Measurements from ENCODE around the gene SLC6A3. TPM values are rescaled to one million over a fixed set of nuclear protein-coding genes. Genes with fewer than 3 reads are reported as not detected.

Gene SLC6A3
- total and polyA plus RNA-seq, 9 donors: 0.05 to 0.62 (median 0.40) TPM

DNA sequence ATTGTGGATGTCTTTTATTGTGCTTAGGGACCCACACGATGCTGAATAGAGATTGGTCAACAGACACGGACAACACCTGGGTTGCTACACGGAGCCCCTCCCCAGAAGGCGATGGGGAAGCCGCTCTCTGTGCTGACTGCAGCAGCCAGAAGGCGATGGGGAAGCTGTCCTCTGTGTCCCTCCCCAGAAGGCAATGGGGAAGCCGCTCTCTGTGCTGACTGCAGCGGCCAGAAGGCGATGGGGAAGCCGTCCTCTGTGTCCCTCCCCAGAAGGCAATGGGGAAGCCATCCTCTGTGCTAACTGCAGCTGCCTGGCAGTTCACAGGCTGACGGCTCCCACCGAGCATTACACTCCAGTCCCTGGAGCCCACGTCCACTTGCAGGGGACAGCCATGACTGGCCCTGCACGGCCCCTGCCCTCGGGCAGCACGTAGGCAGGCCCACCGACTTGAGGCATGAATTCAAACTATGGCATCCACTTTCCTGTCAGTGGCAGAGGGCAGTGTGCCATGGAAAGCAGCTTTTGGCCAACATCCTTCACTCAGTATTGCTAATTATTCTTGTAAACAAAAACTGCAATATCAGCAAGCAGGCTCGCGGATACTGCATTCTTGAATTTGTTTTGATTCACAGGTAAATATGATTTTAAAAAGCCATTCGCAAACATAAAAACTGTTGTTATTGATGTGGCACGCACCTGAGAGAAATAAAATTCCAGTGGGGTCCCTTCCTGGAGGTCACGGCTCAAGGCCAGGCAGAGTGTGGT is 52.3 kb downstream of the SLC6A3 start:
- H3K36me3 ChIP-seq: no peaks in the 10 kb centered on the region
- no peak overlapping the region for H3K27ac ChIP-seq
- no peaks in the 10 kb centered on the region for H3K27me3 ChIP-seq
- no peak overlapping the region for H3K4me3 ChIP-seq
- no peak for DNase-seq
- TF ChIP-seq, protein P1, sequence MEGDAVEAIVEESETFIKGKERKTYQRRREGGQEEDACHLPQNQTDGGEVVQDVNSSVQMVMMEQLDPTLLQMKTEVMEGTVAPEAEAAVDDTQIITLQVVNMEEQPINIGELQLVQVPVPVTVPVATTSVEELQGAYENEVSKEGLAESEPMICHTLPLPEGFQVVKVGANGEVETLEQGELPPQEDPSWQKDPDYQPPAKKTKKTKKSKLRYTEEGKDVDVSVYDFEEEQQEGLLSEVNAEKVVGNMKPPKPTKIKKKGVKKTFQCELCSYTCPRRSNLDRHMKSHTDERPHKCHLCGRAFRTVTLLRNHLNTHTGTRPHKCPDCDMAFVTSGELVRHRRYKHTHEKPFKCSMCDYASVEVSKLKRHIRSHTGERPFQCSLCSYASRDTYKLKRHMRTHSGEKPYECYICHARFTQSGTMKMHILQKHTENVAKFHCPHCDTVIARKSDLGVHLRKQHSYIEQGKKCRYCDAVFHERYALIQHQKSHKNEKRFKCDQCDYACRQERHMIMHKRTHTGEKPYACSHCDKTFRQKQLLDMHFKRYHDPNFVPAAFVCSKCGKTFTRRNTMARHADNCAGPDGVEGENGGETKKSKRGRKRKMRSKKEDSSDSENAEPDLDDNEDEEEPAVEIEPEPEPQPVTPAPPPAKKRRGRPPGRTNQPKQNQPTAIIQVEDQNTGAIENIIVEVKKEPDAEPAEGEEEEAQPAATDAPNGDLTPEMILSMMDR (IDR thresholded peaks at IDR 0.05): no peak
- TF ChIP-seq POLR2A (IDR thresholded peaks at IDR 0.05): no peak
- no peak for TF ChIP-seq EP300 (IDR thresholded peaks at IDR 0.05)
- WGBS, 3 donors: 58 to 67% (median 60%) methylated on average over 22 of the region's 22 CpGs
- intact Hi-C loops (cut with DNase I): no loop called here
- H3K4me1 ChIP-seq (ENCODE audit: insufficient read depth): no peaks in the 10 kb centered on the region
- H3K9me3 ChIP-seq: no peaks in the 10 kb centered on the region

DNA sequence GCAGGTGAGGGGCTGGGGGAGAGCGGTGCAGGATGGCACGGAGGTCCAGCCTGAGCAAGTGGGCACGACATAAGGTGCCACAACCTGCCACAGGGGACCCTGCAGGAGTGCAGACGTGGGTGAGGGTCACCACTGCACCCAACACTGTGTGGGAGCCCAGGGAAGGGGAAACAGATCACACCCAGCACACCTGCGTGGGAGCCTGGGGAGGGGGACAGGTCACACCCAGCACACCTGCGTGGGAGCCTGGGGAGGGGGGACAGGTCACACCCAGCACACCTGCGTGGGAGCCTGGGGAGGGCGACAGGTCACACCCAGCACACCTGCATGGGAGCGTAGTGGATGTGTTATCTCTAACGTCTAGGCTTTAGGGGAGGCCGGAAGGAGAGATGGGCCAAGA is 53.0 kb downstream of the SLC6A3 start:
- intact Hi-C loops (cut with DNase I): no loop called here
- TF ChIP-seq EP300 (IDR thresholded peaks at IDR 0.05) (no peak), POLR2A (IDR thresholded peaks at IDR 0.05) (no peak)
- TF ChIP-seq, protein P1 (IDR thresholded peaks at IDR 0.05): no peak
- 72 to 74% (median 73%) methylated on average over 11 of the region's 11 CpGs for WGBS, 3 donors
- Histone ChIP-seq H3K4me1 (ENCODE audit: insufficient read depth) (no peaks in the 10 kb centered on the region), H3K36me3 (no peaks in the 10 kb centered on the region), H3K27me3 (no peaks in the 10 kb centered on the region), H3K9me3 (no peaks in the 10 kb centered on the region), H3K27ac (no peak overlapping the region), H3K4me3 (no peak overlapping the region)
- no peak for DNase-seq

- whole genome bisulfite sequencing, 3 donors: 67 to 74% (median 67%) methylated on average over 10 to 11 of the region's 11 CpGs
- Histone ChIP-seq H3K27me3 (no peaks in the 10 kb centered on the region), H3K4me1 (ENCODE audit: insufficient read depth) (no peaks in the 10 kb centered on the region), H3K36me3 (no peaks in the 10 kb centered on the region), H3K4me3 (no peak overlapping the region), H3K27ac (no peak overlapping the region), H3K9me3 (no peaks in the 10 kb centered on the region)
- no peak for DNase-seq
- TF ChIP-seq POLR2A (IDR thresholded peaks at IDR 0.05) (no peak), EP300 (IDR thresholded peaks at IDR 0.05) (no peak)
- TF ChIP-seq, protein P1 (IDR thresholded peaks at IDR 0.05): no peak
- intact Hi-C loops (cut with DNase I): no loop called here
Observed at GRCh38 chr5:1391691-1392090, 53.5 kb downstream of the SLC6A3 start.

DNA sequence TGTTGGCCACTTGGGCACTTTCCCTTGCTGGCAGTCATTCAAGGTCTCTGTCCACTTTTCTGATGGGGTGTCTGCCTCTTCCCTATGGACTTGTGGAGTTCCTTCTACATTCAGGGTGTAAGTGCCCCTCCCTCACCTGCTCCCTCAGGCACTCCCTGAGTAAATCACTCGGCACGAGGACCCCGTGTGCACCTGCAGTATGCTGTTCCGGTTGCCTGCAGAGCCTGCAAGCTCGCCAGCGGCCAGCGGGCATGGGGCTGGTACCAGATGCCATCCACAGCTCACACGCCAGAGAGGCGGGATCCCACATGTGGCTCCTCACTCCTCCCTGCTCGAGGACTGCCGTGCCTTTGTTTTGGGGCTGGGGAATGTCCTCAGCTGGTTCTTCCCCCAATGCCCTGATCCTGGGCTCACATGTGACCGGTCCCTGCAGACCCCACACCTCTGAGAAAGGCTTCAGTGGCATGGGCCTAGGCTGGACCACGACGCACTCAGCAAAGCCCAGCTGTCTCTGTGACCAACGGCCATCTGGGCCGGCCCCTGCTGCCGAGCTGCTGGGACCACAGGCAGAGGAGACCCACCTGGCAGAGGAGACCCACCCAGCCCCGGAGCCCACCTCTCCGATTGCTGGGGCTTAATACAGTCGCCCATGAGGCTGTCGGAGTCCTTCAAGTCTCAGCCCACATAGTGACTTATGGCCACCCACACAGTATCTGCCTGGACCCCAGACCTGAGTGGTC is 54.2 kb downstream of the SLC6A3 start:
- no peak for DNase-seq
- no peaks in the 10 kb centered on the region for H3K27me3 ChIP-seq
- TF ChIP-seq, protein P1 (IDR thresholded peaks at IDR 0.05): no peak
- TF ChIP-seq EP300 (IDR thresholded peaks at IDR 0.05) (no peak), POLR2A (IDR thresholded peaks at IDR 0.05) (no peak)

More for the DNA sequence above, 54.2 kb downstream of the SLC6A3 start:
- intact Hi-C loops (cut with DNase I): no loop called here
- Histone ChIP-seq H3K4me3 (no peak overlapping the region), H3K36me3 (no peaks in the 10 kb centered on the region), H3K9me3 (no peaks in the 10 kb centered on the region), H3K27ac (no peak overlapping the region), H3K4me1 (ENCODE audit: insufficient read depth) (peaks cover 3% of the 10 kb centered on the region)
- WGBS, 3 donors: 73 to 75% (median 75%) methylated on average over 19 to 21 of the region's 21 CpGs

All from ovary (tissue), 9 donors.